ENCODE results near the gene ENPP1.
A peak's percentile ranks its signal among the peaks of the same experiment; 100 is the strongest.
"Not testable (repeated sequence)": the region's sequence is repeated elsewhere in the genome, so short reads cannot be mapped to it uniquely, and the experiment has no call there.

ENPP1 gene

GRCh38 chr6:131876545-131876944 is 68.7 kb downstream of the ENPP1 start:
- DNase-seq: no peak
- no peak for ATAC-seq

DNA sequence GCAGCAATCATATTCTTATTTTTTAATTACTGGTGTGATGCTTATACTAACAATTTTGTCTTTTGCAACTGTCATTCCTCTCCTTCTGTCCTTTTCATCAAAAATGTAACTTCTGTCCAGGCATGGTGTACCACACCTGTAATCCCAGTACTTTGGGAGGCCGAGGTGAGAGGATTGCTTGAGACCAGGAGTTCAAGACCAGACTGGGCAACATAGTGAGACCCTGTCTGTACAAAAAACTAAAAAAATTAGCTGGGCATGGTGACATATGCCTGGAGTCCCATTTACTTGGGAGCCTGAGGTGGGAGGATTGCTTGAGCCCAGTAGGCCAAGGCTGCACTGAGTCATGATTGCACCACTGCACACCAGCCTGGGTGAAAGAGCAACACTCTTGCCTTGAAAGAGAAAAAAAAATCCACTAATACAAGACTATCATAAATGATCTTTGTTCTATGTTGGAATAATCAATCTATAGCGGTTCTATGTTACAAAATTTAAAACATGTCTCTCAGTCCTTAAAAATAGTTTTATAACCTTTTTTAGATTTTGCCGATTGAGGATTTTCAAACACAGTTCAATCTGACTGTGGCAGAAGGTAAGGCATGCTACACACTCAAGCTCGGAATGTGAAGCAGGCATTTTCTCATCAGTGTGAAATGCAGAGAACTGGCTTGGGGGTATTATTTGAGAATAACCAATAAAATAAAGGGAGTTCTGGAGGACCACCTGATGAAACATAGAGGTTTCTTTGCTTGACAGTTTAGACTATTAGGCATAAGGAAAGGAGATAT is 70.4 kb downstream of the ENPP1 start:
- ATAC-seq: no peak
- DNase-seq: no peak

DNA sequence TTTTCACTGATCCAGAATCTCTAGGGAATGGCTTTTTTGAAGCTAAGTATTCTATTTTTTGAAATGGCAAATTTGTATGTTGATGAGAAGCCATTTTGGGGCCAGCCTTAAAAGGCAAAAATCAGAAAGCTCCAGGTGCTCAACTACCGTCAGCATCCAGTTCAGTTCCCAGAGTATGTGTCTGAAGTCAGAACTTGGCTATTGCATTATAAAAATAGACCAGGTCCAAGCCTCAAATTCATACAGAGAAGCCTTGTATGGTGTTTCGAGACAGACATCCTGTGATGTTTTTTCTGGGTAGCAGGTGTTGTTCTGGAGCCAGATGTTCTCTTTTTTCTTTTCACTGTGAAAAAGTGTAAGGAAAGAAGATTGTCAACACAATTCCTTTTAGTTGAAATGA is 75.2 kb downstream of the ENPP1 start:
- DNase-seq (no peak), ATAC-seq (no peak)

GRCh38 chr6:131885237-131885636 is 77.4 kb downstream of the ENPP1 start:
- ATAC-seq (no peak), DNase-seq (no peak)

GRCh38 chr6:131886517-131886916 is 78.7 kb downstream of the ENPP1 start:
- no peak for ATAC-seq
- no peak for DNase-seq

DNA sequence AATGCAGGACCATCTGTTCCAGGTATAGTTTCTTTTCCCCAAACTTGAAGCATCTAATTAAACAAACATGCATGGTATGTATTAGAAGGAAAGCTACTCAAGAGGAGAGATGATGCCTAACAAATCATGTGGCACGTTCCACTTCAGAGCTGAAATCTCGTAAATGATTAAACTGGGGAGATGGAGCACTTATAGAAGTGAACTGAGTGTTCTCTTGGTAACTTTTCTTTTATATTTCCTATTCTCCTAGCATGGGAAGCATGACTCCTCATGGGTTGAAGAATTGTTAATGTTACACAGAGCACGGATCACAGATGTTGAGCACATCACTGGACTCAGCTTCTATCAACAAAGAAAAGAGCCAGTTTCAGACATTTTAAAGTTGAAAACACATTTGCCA is 82.3 kb downstream of the ENPP1 start:
- DNase-seq (no peak), ATAC-seq (no peak)

- no peak for ATAC-seq
- no peak for DNase-seq
Measured at GRCh38 chr6:131893198-131893597, 85.4 kb downstream of the ENPP1 start.

GRCh38 chr6:131894493-131895424 is 86.9 kb downstream of the ENPP1 start:
- DNase-seq (no peak), ATAC-seq (no peak)

- DNase-seq (no peak), ATAC-seq (no peak)
Measured at GRCh38 chr6:131897050-131897435, 89.2 kb downstream of the ENPP1 start.

DNA sequence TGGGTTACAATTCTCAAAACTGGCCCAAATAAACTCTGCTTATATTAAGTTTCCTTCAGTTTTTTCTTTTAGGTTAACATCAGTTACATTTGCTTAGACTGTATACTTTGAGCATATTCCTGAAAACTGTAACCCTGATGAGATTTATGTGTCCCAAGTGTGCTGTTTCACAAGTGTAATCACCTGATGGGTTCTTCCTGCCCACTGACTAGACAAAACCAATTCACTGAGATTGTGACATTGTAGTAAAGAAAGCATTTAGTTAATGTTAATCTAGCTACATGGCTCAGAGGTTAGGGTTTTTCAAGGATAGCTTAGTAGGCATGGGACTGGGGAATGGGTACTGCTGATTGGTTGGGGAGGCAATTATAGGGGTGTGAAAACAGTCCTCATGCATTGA is 89.8 kb downstream of the ENPP1 start:
- DNase-seq (no peak), ATAC-seq (no peak)

DNA sequence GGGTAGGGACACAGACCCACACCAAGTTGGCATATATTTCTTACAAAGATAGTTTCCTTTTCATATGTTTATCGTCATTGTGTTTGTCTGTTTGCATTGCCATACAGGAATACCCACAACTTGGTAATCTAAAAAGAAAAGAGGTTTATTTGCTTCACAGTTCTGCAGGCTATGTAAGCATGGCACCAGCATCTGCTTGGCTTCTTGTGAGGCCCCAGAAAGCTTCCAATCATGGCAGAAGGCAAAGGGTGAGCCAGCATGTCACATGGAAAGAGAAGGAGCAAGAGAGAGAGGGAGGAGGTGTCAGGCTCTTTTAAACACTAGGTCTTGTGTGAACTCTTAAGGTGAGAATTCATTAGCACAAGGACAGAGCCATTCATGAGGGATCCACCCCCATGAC is 90.9 kb downstream of the ENPP1 start:
- ATAC-seq (no peak), DNase-seq (no peak)

DNA sequence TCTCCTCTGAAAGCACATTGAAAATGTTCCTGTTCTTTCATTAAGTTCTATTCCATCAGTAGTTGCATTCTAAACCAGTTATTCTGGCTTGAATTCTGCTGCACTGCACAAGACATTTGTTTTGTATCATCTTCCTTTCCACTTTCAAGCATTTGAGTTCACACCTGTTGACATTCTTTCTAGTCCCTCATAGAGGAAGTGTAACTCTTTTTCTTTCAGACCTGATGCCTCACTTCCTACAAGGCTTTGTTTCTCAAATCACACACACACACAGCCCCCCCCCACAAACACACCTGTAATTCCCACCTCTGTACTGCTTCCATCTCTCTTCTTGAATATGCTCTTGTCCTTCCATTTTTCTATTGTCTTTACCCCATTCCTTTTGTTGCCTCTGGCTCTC is 92.4 kb downstream of the ENPP1 start:
- DNase-seq (no peak), ATAC-seq (no peak)

- not testable (repeated sequence) for ATAC-seq, DNase-seq
Measured at GRCh38 chr6:131901326-131901873, 93.6 kb downstream of the ENPP1 start.

GRCh38 chr6:131903734-131904133 is 95.9 kb downstream of the ENPP1 start:
- DNase-seq, ATAC-seq: not testable (repeated sequence)

DNA sequence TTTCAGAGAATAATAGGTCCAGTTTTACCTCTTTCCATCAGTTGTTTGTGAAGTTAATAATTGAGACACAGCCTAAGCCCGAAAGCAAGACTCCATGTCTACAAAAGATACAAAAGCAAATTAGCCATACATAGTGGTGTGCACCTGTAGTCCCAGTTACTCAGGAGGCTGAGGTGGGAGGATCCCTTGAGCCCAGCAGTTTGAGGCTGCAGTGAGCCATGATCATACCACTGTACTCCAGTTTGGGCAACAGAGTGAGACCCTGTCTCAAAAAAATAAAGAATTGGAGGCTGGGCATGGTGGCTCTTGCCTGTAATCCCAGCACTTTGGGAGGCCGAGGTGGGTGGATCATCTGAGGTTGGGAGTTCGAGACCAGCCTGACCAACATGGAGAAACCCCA is 101.0 kb downstream of the ENPP1 start:
- DNase-seq, ATAC-seq: not testable (repeated sequence)

DNA sequence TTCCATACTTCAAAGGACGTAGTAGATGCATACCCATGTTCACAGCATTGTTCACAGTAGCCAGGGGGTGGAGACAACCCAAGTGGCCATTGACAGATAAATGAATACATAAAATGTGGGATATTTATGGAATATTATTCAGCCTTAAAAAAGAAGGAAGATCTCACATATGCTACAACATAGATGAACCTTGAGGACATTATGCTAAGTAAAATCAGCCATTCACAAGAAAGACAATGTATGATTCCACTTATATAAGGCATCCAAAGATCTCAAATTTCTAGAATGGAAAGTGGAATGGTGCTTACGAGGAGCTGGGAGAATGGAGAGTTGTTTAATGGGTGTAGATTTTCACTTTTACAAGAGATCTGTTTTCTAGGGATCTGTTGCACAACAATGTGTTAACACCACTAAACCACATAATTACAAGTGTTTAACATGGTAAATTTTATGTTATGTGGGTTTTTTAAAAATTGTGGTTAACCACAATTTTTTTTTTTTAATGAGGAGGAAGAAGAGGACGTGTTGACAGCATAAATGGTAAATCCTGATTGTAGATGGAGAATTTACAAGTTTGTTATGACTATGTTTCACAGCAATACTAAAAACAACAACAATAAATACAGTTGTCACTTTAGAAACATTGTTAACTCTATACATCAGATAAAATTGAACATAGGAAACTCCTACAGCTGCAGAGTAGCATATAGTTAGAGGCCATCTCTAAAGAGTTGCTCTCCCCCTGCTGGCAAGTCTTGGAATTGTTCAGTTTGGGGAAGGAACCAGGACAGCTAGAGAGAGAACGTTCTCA is 101.8 kb downstream of the ENPP1 start:
- DNase-seq (peak; percentile 84), ATAC-seq (peak; percentile 83)

- DNase-seq (no peak), ATAC-seq (no peak)
Measured at GRCh38 chr6:131910219-131910589, 102.4 kb downstream of the ENPP1 start.

DNA sequence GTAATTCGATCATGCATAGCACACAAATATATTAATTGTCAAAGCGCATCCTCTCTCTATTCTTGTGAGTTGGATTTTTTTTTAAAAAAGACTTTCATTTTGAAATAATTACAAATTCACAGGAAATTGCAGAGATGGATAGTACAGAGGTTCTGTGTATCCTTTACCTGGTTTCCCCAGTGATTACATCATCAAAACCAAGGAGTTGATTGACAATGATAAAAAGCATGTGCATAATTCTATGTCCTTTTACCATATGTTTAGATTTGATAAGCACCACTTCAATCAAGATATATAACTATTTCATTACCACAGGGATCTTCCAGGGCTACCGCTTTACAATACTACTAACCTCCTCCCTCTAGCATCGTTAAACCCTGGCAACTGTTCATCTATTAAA is 103.1 kb downstream of the ENPP1 start:
- DNase-seq (no peak), ATAC-seq (no peak)

DNA sequence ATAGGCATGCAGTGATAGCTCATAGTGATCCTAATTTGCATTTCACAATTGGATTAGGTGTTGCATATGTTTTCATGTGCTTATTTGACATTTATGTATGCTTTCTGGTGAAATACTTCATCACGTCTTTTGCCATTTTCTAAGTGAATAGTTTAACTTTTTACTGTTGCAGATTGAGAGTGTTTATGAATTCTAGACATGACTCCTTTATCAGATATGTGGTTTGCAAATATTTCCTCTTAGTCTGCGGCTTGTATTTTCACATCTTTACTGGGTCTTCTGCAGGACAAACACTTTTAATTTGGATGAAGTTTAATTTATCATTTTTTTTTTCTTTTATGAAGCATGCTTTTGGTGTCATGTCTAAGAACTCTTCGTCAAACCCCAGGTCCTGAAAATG is 104.1 kb downstream of the ENPP1 start:
- DNase-seq (no peak), ATAC-seq (no peak)

DNA sequence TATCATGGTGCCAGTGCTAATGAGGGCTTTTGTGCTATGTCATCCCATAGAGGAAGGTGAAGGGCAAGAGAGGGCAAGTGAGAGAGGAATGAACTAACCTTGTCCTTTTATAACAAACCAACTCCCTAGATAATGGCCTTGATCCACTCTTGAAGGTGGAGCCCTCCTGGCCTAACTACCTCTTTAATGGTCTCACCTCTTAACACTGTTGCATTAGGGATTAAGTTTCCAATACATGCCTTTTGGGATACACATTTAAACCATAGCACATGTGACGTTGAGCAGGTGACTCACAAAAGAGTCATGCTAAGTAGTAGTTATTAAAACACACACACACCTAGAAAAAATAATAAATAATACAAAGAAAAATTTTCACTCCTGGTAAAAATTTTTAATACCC is 106.4 kb downstream of the ENPP1 start:
- ATAC-seq (no peak), DNase-seq (no peak)

DNA sequence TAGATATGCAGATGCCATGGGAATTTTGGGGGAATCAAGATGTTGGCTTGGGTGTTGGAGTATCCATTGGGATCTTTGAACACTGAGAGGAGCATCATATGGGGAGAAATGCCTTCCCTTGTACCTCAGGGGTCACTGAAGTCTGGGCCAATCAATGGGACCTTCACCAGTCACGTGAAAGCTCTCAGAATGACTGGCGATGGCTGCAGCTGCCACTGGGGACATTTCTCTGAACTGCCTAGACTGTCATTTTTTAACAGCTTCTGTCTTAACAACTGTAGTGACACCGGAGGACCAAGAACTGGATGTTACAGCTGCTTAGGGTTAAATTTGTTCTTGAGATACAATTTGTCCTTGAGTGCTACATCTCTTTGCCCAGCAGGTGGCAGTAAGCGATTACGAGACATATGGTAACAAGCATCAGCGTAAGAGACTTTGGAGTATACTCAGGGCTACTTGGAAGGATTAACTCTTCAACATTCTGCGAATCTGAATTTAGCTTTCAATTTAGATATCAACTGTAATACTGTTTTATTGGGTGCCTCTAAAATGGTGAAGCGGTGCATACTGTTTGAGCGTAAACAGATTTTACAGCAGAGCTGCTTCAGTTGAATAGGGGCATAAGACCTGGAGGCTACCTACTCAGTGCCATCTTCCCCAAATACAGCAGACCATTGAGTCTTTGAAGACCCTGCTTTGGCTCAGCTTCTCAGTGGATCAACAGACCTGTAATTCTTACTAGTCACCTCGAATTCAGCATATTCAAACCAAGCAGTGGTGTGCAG is 107.3 kb downstream of the ENPP1 start:
- ATAC-seq: peak; percentile 61
- DNase-seq: peak; percentile 59
